Erythroblast (primary cell): ENCODE results near the gene WDR70.

ENCODE experiments used
- GATA1 ChIP-seq: IDR thresholded peaks from 2 replicates; pipeline ENCODE4 v1.6.1; 2011; ENCODE audit warnings: low read depth, mild to moderate bottlenecking, control low read depth, low read length, moderate library complexity
- POLR2A ChIP-seq: IDR thresholded peaks from 2 replicates; pipeline ENCODE4 v1.6.1; 2011; ENCODE audit warnings: mild to moderate bottlenecking, low read length

GRCh38 chr5:37665889-37666288 lies 286.8 kb downstream of the WDR70 start:
- TF ChIP-seq GATA1 (no peak), POLR2A (no peak)
